Adipose tissue (tissue), 3 donors: ENCODE data around the gene USP3. TPM values are rescaled to one million over a fixed set of nuclear protein-coding genes. Genes with fewer than 3 reads are reported as not detected.

ENCODE experiments used
- H3K27ac ChIP-seq: one replicate; pipeline ENCODE4 v1.5.1; 2013; ENCODE audit warnings: low read depth, low read length
- WGBS, 3 donors: extraction: QIAGEN DNeasy Blood & Tissue Kit; methylation state at CpG; one replicate each; pipeline ENCODE4 v1.1.7; 2013; 5-methylcytosine and 5-hydroxymethylcytosine counted together
- polyA plus RNA-seq, 3 donors: library from polyadenylated mRNA; stranded (reverse); fragments of 200-250 nt; gene quantifications; one replicate each; pipeline ENCODE4 v1.2.3, GENCODE V29; 2013
- donor health status: healthy with polysubstance abuse.
- donor health status: Bipolar disorder and iron deficiency.
- donor health status: healthy.

The USP3 gene, protein sequence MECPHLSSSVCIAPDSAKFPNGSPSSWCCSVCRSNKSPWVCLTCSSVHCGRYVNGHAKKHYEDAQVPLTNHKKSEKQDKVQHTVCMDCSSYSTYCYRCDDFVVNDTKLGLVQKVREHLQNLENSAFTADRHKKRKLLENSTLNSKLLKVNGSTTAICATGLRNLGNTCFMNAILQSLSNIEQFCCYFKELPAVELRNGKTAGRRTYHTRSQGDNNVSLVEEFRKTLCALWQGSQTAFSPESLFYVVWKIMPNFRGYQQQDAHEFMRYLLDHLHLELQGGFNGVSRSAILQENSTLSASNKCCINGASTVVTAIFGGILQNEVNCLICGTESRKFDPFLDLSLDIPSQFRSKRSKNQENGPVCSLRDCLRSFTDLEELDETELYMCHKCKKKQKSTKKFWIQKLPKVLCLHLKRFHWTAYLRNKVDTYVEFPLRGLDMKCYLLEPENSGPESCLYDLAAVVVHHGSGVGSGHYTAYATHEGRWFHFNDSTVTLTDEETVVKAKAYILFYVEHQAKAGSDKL
- 10 to 100 TPM; 12.0 to 27.6 (median 15.6) TPM for polyA plus RNA-seq

DNA sequence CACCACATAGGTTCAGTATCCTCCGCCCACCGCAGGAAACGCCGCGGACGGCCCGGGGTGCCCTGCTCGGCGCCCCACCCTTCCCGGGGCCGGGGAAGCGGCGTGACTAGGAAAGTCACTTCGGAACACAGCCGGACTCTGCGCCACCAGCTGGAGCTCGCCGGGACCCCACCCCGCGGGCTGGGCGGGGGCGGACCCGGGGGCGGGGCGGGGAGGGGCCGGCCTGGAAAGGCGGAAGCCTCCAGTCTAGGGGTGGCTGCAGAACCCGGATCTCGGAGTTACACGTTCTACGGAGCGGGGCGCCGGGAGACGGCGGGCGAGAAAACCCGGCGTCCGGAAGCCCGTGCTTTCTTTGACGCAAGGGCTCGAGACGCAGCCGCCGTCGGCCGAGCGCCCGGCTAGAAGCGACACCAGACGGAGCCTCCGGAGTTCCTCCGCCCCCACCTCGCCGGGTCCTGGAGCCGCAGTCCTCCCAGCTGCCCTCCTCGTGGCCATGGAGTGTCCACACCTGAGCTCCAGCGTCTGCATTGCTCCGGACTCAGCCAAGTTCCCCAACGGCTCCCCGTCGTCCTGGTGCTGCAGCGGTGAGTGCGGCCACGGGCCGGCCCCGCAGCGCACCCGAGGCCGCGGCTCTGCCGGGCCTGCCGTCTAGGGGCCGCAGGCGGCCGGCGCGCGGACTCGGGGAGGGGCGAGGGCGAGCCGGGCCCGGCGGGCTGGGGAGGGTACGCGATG, at the start of gene USP3:
Gene USP3, plus strand, starts transcription at position 347 of the 732 bp plus-strand sequence. Its CDS starts 147 bp downstream, at position 494.
- peak within 1 kb of the TSS; percentile 99 for H3K27ac ChIP-seq
- 0 to 1% (median 0%) methylated on average over 71 to 88 of the region's 88 CpGs for WGBS, 3 donors

DNA sequence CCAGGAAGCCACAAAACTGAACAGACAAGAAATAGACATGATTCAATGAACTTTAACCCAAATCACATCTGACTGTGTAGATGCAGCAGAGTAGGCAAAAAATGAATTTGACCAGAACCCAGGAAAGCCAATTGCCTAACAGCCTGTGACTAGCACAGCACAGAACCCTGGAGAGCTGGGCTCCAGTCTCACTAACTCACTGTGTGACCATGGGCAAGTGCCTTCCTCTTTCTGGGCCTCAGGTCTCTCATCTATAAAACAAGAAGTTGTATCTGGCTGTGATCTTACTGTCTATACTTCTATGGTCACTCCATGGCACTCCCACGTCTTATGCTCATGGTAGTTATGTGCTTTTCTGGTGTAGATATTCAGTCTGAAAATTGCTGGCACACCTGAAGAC, 48.1 kb upstream of the USP3 start:
- H3K27ac ChIP-seq: no peak overlapping the region
- 73 to 79% (median 77%) methylated on average over 1 of the region's 1 CpG for WGBS, 3 donors

DNA sequence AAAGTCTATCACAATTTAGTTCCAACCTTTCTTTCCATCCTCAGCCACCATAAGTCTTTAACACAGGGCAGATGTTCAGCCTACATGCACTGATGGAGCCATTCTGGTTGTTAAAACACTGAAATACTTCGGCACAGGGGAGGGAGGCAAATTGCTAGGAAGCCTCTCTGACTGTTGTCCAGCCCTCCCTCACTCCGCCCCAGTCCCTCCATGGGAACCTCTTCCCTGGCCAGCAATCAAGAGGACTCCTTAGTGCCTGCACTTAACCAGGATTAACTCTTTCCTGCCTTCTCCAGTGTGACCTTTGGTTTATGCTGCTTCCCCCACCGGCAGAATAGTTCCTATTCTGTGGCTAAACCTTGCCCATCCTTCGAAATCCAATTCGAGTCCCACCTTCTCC, 47.0 kb upstream of the USP3 start:
- WGBS, 3 donors: 59 to 70% (median 67%) methylated on average over 5 of the region's 5 CpGs
- H3K27ac ChIP-seq: no peak overlapping the region

DNA sequence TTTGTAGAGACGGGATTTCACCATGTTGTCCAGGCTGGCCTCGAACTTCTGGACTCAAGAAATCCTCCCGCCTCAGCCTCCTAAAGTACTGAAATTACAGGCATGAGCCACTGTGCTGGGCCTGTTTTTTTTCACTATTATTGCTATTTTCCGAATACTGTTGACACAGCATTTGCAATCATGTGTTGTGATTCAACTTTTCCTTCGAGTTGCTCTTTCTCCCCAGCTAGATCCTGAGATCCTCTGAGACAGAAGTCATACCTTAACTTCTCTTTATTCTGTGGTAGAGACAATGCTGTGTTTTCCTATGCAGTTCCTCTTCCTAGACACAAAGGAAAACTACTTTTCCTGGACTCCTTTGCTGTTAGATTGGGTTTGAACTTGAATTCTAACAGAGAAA, 46.4 kb upstream of the USP3 start:
- H3K27ac ChIP-seq: no peak overlapping the region
- 72 to 90% (median 76%) methylated on average over 5 of the region's 5 CpGs for WGBS, 3 donors

DNA sequence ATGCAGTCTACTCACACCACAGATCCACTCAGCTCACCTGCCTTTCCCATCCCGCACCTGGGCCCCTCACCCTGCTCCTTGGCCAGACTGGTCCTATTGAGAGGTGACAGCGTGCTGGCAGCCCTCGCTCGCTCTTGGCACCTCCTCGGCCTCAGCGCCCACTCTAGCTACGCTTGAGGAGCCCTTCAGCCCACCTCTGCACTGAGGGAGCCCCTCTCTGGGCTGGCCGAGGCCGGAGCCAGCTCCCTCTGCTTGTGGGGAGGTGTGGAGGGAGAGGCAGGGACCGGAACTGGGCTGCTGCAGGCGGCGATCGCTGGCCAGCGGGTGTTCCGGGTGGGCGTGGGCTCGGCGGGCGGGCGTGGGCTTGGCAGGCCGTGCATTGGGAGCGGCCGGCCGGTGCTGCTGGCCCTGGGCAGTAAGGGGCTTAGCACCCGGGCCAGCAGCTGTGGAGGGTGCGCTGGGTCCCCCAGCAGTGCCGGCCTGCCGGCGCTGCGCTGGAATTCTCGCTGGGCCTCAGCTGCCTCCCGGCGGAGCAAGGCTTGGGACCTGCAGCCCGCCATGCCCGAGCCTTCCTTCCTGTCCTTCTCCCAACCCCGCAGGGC, 45.5 kb upstream of the USP3 start:
- 87 to 96% (median 94%) methylated on average over 17 to 36 of the region's 36 CpGs for WGBS, 3 donors
- H3K27ac ChIP-seq: no peak overlapping the region

DNA sequence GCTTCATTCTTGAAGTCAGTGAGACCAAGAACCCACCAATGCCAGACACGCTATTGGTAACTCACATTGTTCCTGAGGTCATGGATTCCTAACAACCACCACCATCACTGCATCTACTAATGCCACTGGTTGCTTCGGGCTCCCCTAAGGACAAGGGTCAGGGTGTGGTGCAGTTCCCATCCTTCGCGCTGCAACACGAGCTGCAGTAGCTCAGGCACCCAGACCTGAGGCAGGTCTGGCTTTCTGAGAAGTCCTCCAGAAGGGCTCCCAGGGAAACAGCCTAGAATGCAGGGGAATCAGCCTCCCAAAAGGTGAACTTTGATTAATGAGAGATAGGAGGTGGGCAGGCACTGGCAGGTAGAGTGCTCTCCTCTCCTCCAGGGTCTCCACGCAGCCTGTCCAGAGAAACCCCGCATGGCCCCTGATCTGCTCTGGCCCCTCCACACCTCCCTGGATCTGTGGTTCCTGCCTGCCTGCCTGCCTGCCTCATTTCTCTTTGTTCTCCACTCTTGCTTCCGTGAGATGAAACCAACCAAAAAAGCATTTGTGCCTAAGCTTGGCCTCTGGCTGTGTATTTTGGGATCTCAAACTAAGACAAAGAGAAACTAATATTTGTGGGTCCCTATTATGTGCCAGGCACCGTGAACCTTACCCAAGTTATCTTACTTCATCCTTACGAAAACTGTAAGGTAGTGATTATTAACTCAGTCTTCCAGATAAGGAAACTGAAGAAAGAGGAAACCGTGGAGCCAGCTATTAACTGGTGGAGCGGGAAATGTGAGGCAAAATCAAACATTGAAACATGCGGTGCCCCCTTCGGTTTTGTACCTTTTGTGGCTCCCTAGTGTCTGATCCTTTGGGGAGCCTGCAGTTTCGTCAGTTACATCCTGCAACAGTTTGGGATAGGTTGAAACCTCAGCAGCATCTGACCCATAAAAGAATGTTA, 43.9 kb upstream of the USP3 start:
- H3K27ac ChIP-seq: no peak overlapping the region
- 65 to 77% (median 69%) methylated on average over 15 of the region's 15 CpGs for WGBS, 3 donors

DNA sequence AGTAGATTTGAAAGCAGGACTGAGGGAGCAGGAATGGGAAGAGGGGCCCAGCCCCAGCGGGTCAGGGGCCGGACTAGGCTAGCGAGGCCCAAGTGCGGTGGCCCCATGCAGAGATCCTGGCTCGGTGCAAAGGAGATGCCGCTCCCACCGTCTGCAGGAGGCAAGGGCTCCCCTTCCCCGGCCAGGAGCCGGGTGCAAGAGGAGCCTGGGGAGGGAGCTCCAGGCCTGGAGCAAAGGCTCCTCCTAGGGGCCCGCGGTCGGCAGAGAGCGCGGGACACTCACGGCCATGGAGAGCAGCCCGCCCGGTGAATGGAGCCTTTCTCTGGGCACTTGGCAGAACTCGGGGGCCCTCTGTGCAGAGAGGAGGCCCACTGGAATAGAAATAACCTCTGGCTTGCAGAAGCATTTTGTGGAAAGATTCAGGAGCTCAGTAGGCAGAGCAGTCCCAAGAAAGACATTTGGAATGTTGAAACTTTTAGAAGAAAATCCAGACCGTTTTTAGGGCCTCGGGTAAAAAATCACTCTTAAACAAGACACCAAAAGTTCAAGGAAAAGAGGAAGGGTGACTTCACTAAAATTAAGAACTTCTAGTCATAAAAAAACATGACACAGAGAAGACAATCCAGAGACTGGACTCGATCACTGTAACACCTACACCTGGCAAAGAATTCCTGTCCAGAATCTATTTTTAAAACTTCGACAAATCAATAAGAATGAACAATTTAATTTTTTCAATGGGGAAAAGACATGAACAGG, 43.0 kb upstream of the USP3 start:
- H3K27ac ChIP-seq: no peak overlapping the region

DNA sequence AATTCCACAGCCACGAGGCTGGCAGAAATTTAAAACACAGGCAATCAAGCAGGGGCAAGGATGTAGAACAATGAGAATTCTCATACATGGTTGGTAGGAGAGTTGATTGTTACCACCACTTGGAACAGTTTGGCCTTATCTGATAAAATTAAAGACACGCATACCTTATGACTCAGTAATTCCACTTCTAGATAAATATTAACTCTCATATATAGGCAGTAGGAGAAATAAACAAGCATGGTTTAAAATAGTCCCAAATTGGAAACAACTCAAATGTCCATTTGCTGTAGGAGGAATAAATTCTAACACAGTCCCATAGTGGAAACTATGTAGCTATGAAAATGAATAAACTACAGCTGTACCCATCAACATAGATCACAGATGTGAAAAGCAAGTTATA, 42.3 kb upstream of the USP3 start:
- 28 to 71% (median 63%) methylated on average over 2 of the region's 2 CpGs for whole genome bisulfite sequencing, 3 donors

More for the DNA sequence above, 43.0 kb upstream of the USP3 start:
- WGBS, 3 donors: 53 to 71% (median 65%) methylated on average over 22 of the region's 22 CpGs

DNA sequence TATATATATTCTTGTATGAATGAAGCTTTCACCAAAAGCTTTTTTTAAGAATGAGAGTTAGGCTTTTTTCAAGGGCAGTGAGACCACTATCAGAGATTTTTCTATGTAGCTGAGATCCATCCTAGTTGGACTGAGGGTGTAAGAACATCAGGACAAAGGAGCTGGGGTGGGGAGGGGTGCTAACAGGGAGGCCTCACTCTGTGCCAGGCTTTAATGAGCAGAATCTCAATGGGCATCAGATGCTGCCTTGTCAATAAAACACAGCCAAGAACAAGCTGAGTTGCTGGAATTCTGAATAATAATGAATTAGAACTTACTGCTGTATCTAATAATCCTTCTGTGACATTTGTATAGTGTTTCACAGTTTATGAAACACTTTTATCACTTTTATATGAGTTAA, 41.4 kb upstream of the USP3 start:
- H3K27ac ChIP-seq: no peak overlapping the region

More for the DNA sequence above, 42.3 kb upstream of the USP3 start:
- H3K27ac ChIP-seq: no peak overlapping the region

DNA sequence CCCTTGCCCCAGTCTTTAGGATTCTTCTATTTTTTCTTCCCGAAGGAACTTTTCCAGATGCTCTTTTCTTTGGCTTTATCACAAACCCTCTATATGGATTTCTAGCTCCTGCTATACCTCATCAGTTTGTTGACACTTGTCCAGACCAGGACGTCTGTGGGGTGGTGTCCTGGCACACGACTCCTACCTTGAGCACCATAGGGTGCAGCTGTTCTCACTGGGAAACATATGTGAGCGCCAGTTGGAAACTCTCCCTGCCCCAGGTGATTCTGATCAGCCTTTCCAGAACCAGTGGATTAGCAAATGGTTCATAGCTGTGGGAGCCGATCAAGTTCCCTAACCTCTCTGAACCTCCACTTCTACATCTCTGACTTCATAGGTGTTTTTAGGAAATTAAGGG, 40.6 kb upstream of the USP3 start:
- H3K27ac ChIP-seq: no peak overlapping the region
- WGBS, 3 donors: 47 to 74% (median 67%) methylated on average over 5 of the region's 5 CpGs

DNA sequence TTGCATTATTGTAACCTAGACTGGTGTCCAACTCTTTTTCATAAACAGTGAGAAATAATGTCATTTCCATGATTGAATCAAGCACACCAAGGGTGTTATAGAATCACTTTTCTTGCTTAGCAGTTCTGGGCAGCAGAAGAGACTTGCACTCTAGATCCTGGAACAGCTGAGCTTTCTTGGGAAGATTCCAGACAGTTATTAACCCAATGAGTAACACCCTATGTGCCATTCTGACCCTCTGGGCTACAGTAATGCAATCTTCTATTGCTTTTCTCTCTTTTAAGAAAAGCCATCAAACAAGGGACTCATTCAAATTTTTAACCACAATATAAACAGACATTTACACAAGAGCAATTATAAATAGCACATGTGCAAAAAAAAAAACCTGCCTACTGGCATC, 39.3 kb upstream of the USP3 start:
- no peak overlapping the region for H3K27ac ChIP-seq

DNA sequence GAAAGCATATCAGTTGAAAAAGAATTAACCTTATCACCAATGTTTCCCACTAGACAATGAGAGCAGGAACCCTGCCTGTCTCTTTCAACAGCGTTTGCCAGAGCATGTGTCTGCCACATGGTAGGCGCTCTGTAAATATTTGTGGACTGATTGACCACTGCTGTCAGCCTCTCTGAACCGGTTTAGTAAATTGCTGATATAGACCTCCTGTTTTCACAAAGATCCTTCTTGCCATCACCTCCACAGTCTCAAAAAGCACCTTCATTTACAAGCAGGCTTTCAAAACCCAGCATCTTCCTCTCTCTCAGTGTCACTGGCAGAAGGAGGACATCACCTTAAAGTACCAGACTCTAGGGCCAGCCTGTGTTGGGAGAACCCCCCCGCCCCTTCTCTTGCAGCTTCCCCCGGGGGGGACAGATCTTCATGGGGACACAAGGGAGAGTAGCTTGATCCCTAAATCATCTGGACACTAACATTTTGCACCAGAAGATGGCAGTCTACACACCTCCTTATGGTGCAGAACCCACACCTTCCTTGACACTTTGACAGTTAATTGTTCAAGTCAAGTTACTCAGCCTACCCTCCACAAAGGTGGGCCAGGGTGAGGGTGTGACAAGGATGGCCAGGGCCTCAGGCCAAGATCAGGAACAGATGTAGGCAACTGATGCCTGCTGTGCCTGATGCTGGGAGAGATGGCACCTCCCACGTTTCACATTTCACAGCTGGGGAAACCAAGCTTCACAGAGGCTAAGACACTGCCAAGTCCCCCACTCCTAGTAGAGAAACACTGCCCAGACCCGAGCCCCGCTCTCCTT, 37.8 kb upstream of the USP3 start:
- H3K27ac ChIP-seq: no peak overlapping the region
- 23 to 36% (median 27%) methylated on average over 8 of the region's 8 CpGs for WGBS, 3 donors

DNA sequence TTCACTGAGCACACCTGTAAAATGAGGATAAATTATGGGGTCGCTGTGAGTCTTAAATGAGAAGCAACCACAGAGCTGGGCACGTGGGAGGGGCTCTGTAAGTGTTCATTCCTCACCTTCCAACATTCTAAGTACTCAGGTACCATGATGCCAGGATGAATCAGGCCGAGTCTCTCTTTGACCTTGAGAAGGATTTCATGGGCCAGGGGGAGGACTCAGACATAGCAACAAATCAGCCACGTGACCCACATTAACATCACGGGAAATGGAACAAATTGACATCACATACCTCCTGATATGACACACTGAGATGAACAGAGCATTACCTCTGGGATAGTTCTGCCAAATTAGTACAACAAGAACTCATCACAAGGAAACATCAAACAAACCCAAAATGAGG, 35.2 kb upstream of the USP3 start:
- H3K27ac ChIP-seq: no peak overlapping the region
- 73 to 87% (median 86%) methylated on average over 5 of the region's 5 CpGs for WGBS, 3 donors

DNA sequence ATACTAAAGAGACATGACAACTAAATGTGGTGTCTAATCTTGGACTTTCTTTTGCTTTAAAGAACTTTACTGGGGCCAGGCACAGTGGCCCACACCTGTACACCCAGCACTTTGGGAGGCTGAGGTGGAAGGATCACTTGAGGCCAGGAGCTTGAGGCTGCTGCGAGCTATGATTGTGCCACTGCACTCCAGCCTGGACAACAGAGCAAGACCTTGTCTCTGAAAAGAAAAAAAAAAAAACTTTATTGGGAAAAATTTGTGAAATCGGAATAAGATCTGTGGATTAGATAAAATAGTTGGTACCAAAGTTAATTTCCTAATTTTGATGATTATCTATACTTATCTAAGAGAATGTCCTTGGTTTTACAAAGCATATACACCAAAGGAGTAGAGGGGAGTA, 34.4 kb upstream of the USP3 start:
- H3K27ac ChIP-seq: no peak overlapping the region
- 74 to 97% (median 96%) methylated on average over 2 of the region's 2 CpGs for WGBS, 3 donors

DNA sequence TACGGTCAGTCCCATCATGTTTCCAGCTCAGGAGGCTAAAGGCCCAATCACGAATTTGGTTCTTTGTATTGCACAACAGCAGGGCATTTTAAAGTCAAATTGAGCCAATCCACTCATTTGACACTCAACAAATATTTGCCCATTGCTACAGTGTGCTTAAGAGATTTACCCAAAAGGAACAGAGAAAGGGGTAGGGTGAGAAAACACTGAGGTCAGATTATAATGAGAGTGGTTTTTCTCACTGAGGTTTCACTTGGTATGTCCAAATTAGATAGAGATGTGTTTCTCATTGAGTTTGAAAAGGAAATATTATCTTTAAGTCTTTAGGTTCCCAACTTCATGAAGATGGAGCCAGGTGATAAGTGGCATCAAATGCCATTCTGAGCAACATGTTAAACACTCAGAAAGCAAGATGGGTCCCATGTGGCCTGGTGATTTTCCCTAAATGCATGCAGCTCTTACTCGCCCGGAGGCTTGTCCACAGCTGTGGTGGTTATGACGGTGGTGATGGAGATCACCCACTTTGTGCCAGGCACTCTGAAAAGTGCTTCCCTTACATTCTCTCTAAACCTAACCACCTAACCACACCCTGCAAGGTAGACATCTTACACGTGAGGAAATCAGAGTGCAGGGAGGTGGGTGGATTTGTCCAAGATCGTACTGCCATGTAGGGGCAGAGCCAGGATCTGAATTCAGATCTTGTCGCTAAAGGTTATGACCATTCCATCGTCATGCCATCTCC, 31.2 kb upstream of the USP3 start:
- no peak overlapping the region for H3K27ac ChIP-seq
- WGBS, 3 donors: 85 to 93% (median 88%) methylated on average over 9 of the region's 9 CpGs

DNA sequence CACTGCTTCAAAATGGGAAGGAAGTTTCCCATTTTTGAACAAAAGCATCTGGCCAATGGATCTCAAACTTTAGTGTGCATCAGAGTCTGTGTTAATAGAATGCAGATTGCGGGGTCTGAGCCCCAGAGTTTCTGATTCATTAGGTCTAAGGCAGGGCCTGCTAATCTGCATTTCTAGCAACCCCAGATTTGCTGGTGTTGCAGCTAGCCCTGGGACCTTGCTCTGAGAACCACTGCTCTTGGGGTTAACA, 30.7 kb upstream of the USP3 start:
- H3K27ac ChIP-seq: no peak overlapping the region
- WGBS, 3 donors: 93 to 100% (median 100%) methylated on average over 1 of the region's 1 CpG
